Loucy (cell line): ENCODE results near the gene TNFRSF11A.

Experiments
- H2AFZ ChIP-seq: fragments of 200-600 bp; sonication (generic); 2 replicates; pipeline ENCODE4 v1.6.0; 2016; ENCODE audit warnings: antibody characterized with exemption, mild to moderate bottlenecking, low read length, moderate library complexity
- H3F3A ChIP-seq: fragments of 200-600 bp; 2 replicates; pipeline ENCODE4 v1.6.0; 2016; ENCODE audit warnings: antibody characterized with exemption, low read depth, mild to moderate bottlenecking
- H3K27me3 ChIP-seq: fragments of 200-600 bp; sonication (generic); 2 replicates; pipeline ENCODE4 v1.6.1; 2014; ENCODE audit warnings: low read length, mild to moderate bottlenecking; ENCODE audit not compliant: insufficient read depth, poor library complexity, severe bottlenecking
- H3K36me3 ChIP-seq: fragments of 200-600 bp; sonication (generic); 2 replicates; pipeline ENCODE4 v1.6.1; 2016; ENCODE audit warnings: low read length; ENCODE audit not compliant: insufficient read depth
- H3K4me1 ChIP-seq: fragments of 200-600 bp; sonication (generic); 2 replicates; pipeline ENCODE4 v1.5.1; 2014; ENCODE audit warnings: low read length, mild to moderate bottlenecking; ENCODE audit not compliant: insufficient read depth, poor library complexity, severe bottlenecking
- H3K4me2 ChIP-seq: fragments of 200-600 bp; sonication (generic); 2 replicates; pipeline ENCODE4 v1.6.0; 2014; ENCODE audit warnings: antibody characterized with exemption, low read length, low read depth, mild to moderate bottlenecking; ENCODE audit not compliant: poor library complexity, severe bottlenecking
- H3K4me3 ChIP-seq: fragments of 200-600 bp; sonication (generic); 2 replicates; pipeline ENCODE4 v1.5.1; 2014; ENCODE audit warnings: low read length, mild to moderate bottlenecking, mixed read lengths; ENCODE audit not compliant: poor library complexity, severe bottlenecking
- H3K79me2 ChIP-seq: fragments of 200-600 bp; sonication (generic); 2 replicates; pipeline ENCODE4 v1.6.1; 2014; ENCODE audit warnings: low read length; ENCODE audit not compliant: insufficient read depth
- H3K9ac ChIP-seq: fragments of 200-600 bp; sonication (generic); 2 replicates; pipeline ENCODE4 v1.6.0; 2014; ENCODE audit warnings: mild to moderate bottlenecking, low read depth, low read length, moderate library complexity; ENCODE audit not compliant: poor library complexity, severe bottlenecking
- H3K9me2 ChIP-seq: fragments of 200-600 bp; sonication (generic); replicated peaks from 2 replicates; pipeline ENCODE4 v1.6.1; 2016; ENCODE audit warnings: low read depth, low read length, mixed read lengths
- H3K9me3 ChIP-seq: fragments of 200-600 bp; sonication (generic); 2 replicates; pipeline ENCODE4 v1.6.1; 2014; ENCODE audit warnings: mild to moderate bottlenecking, antibody characterized with exemption, low read length, low read depth; ENCODE audit not compliant: insufficient read depth
- H4K20me1 ChIP-seq: fragments of 200-600 bp; sonication (generic); 2 replicates; pipeline ENCODE4 v1.6.0; 2014; ENCODE audit warnings: antibody characterized with exemption, low read length, mild to moderate bottlenecking; ENCODE audit not compliant: insufficient read depth, poor library complexity, severe bottlenecking
- EZH2phosphoT487 ChIP-seq: fragments of 200-600 bp; IDR thresholded peaks from 2 replicates; pipeline ENCODE4 v1.6.1; 2018; ENCODE audit warnings: antibody characterized with exemption, mild to moderate bottlenecking, moderate library complexity, borderline replicate concordance
- TF ChIP-seq, protein P1 (sequence below): fragments of 200-600 bp; sonication (generic); conservative IDR thresholded peaks from 2 replicates; pipeline ENCODE4 v1.5.1; 2014; ENCODE audit warnings: mild to moderate bottlenecking, antibody characterized with exemption, low read length

Gene TNFRSF11A

GRCh38 chr18:62339106-62339988 is 14.2 kb downstream of the TNFRSF11A start:
- Histone ChIP-seq H3K9me2 (no peaks in the 10 kb centered on the region), H4K20me1 (no peaks in the 10 kb centered on the region), H3K79me2 (no peaks in the 10 kb centered on the region), H3K4me3 (no peak overlapping the region), H3K4me2 (no peak overlapping the region), H3K9me3 (no peaks in the 10 kb centered on the region), H3K27me3 (no peaks in the 10 kb centered on the region), H3K36me3 (no peaks in the 10 kb centered on the region), H3K9ac (no peak overlapping the region), H3F3A (no peaks in the 10 kb centered on the region), H3K4me1 (peaks cover 4% of the 10 kb centered on the region), H2AFZ (peak overlapping the region; percentile 31; the same call in 1 of the 2 replicates)
- TF ChIP-seq, protein P1, sequence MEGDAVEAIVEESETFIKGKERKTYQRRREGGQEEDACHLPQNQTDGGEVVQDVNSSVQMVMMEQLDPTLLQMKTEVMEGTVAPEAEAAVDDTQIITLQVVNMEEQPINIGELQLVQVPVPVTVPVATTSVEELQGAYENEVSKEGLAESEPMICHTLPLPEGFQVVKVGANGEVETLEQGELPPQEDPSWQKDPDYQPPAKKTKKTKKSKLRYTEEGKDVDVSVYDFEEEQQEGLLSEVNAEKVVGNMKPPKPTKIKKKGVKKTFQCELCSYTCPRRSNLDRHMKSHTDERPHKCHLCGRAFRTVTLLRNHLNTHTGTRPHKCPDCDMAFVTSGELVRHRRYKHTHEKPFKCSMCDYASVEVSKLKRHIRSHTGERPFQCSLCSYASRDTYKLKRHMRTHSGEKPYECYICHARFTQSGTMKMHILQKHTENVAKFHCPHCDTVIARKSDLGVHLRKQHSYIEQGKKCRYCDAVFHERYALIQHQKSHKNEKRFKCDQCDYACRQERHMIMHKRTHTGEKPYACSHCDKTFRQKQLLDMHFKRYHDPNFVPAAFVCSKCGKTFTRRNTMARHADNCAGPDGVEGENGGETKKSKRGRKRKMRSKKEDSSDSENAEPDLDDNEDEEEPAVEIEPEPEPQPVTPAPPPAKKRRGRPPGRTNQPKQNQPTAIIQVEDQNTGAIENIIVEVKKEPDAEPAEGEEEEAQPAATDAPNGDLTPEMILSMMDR = no peak
- TF ChIP-seq EZH2phosphoT487 = no peak

GRCh38 chr18:62340996-62341395 is 15.9 kb downstream of the TNFRSF11A start:
- H3F3A ChIP-seq = no peaks in the 10 kb centered on the region

GRCh38 chr18:62341473-62341872 is 16.4 kb downstream of the TNFRSF11A start:
- Histone ChIP-seq H3K9ac (no peak overlapping the region), H3K4me1 (peaks cover 6% of the 10 kb centered on the region), H3K4me3 (no peak overlapping the region), H3K27me3 (no peaks in the 10 kb centered on the region), H3K4me2 (no peak overlapping the region), H3K36me3 (no peaks in the 10 kb centered on the region), H3K9me2 (no peaks in the 10 kb centered on the region), H3F3A (no peaks in the 10 kb centered on the region), H3K79me2 (no peaks in the 10 kb centered on the region), H3K9me3 (no peaks in the 10 kb centered on the region), H2AFZ (no peak overlapping the region), H4K20me1 (no peaks in the 10 kb centered on the region)
- TF ChIP-seq, protein P1 = no peak

More at GRCh38 chr18:62340996-62341395, 15.9 kb downstream of the TNFRSF11A start:
- H3K27me3 ChIP-seq = no peaks in the 10 kb centered on the region
- H3K79me2 ChIP-seq = no peaks in the 10 kb centered on the region
- H3K4me1 ChIP-seq = peaks cover 4% of the 10 kb centered on the region
- H3K4me2 ChIP-seq = no peak overlapping the region
- H3K9me3 ChIP-seq = no peaks in the 10 kb centered on the region
- no peaks in the 10 kb centered on the region for H3K36me3 ChIP-seq
- no peak overlapping the region for H3K9ac ChIP-seq
- H3K4me3 ChIP-seq = no peak overlapping the region
- H4K20me1 ChIP-seq = no peaks in the 10 kb centered on the region
- TF ChIP-seq, protein P1 = no peak
- no peak for TF ChIP-seq EZH2phosphoT487
- H2AFZ ChIP-seq = no peak overlapping the region
- no peaks in the 10 kb centered on the region for H3K9me2 ChIP-seq
